GM18951 (cell line): ENCODE results near the gene PTPRN2.
"Not testable (repeated sequence)": the region's sequence is repeated elsewhere in the genome, so short reads cannot be mapped to it uniquely, and the experiment has no call there.

ENCODE experiments used
- POLR2A ChIP-seq: IDR thresholded peaks from 4 replicates; pipeline ENCODE4 v1.6.1; 2011; ENCODE audit warnings: mild to moderate bottlenecking; ENCODE audit not compliant: insufficient read length, insufficient read depth; ENCODE audit errors: extremely low read depth
- in situ Hi-C: fragments of 300-500 bp; cut with MboI; formaldehyde crosslinking; loops from one replicate; pipeline ENCODE4 v1.12.0; 2022; ENCODE audit warnings: low sequenced_read_pairs, mixed read lengths, inconsistent platforms; ENCODE audit not compliant: unreplicated experiment

Gene PTPRN2

GRCh38 chr7:158531661-158532060, 56.0 kb downstream of the PTPRN2 start:
- no peak for TF ChIP-seq POLR2A
- in situ Hi-C loops = no loop called here

- TF ChIP-seq POLR2A = no peak
Measured at GRCh38 chr7:158530800-158531609, 56.6 kb downstream of the PTPRN2 start.

GRCh38 chr7:158529181-158530096, 58.2 kb downstream of the PTPRN2 start:
- in situ Hi-C loops = no loop called here
- no peak for TF ChIP-seq POLR2A

More at GRCh38 chr7:158530800-158531609, 56.6 kb downstream of the PTPRN2 start:
- in situ Hi-C loops = no loop called here

GRCh38 chr7:158527915-158528502, 59.6 kb downstream of the PTPRN2 start:
- no peak for TF ChIP-seq POLR2A

GRCh38 chr7:158527495-158527894, 60.1 kb downstream of the PTPRN2 start:
- no peak for TF ChIP-seq POLR2A
- in situ Hi-C loops = no loop called here

More at GRCh38 chr7:158527915-158528502, 59.6 kb downstream of the PTPRN2 start:
- in situ Hi-C loops = no loop called here

- TF ChIP-seq POLR2A = no peak
- in situ Hi-C loops = no loop called here
Measured at GRCh38 chr7:158527038-158527437, 60.6 kb downstream of the PTPRN2 start.

- TF ChIP-seq POLR2A = no peak
- in situ Hi-C loops = no loop called here
Measured at GRCh38 chr7:158526531-158526930, 61.1 kb downstream of the PTPRN2 start.

- TF ChIP-seq POLR2A = no peak
- in situ Hi-C loops = no loop called here
Measured at GRCh38 chr7:158525648-158526484, 61.8 kb downstream of the PTPRN2 start.

GRCh38 chr7:158524749-158525635, 62.6 kb downstream of the PTPRN2 start:
- no peak for TF ChIP-seq POLR2A
- in situ Hi-C loops = no loop called here

GRCh38 chr7:158524286-158524685, 63.3 kb downstream of the PTPRN2 start:
- in situ Hi-C loops = not testable (repeated sequence)

- in situ Hi-C loops = not testable (repeated sequence)
Measured at GRCh38 chr7:158523877-158524276, 63.7 kb downstream of the PTPRN2 start.

GRCh38 chr7:158523165-158523856, 64.3 kb downstream of the PTPRN2 start:
- in situ Hi-C loops = not testable (repeated sequence)

- in situ Hi-C loops = not testable (repeated sequence)
Measured at GRCh38 chr7:158521795-158522194, 65.8 kb downstream of the PTPRN2 start.
